HG03571 (cell line): Measurements from ENCODE around the gene YDJC.
"Not testable (repeated sequence)": the region's sequence is repeated elsewhere in the genome, so short reads cannot be mapped to it uniquely, and the experiment has no call there.

Source experiments
- ATAC-seq: cut with Tn5 transposase; IDR thresholded peaks from one replicate; pipeline ENCODE4 v1.9.1; 2021; ENCODE audit not compliant: unreplicated experiment

YDJC gene

GRCh38 chr22:21582801-21583740, 46.8 kb downstream of the YDJC start:
- ATAC-seq, result no peak

- ATAC-seq, result not testable (repeated sequence)
Observed at GRCh38 chr22:21581009-21581713, 48.7 kb downstream of the YDJC start.

GRCh38 chr22:21580623-21581007, 49.2 kb downstream of the YDJC start:
- ATAC-seq, result not testable (repeated sequence)

- no peak for ATAC-seq
Observed at GRCh38 chr22:21579474-21579851, 50.4 kb downstream of the YDJC start.
